Parathyroid adenoma (tissue), 2 donors: ENCODE measurements around the gene DNAAF8.

Source experiments
- H2AFZ ChIP-seq: fragments of 300-600 bp; sonication (generic); one replicate; pipeline ENCODE4 v1.7.0; 2017; ENCODE audit warnings: antibody characterized with exemption, mild to moderate bottlenecking
- H3K27ac ChIP-seq: fragments of 300-600 bp; sonication (generic); one replicate; pipeline ENCODE4 v1.7.0; 2017
- H3K27me3 ChIP-seq: fragments of 300-600 bp; sonication (generic); one replicate; pipeline ENCODE4 v1.7.0; 2017; ENCODE audit warnings: low read length; ENCODE audit not compliant: control insufficient read depth, insufficient read depth
- H3K36me3 ChIP-seq: fragments of 300-600 bp; sonication (generic); one replicate; pipeline ENCODE4 v1.7.0; 2017; ENCODE audit warnings: low read length; ENCODE audit not compliant: control insufficient read depth, insufficient read depth
- H3K4me1 ChIP-seq: fragments of 300-600 bp; sonication (generic); one replicate; pipeline ENCODE4 v1.7.0; 2017; ENCODE audit warnings: control low read depth
- H3K4me2 ChIP-seq: fragments of 300-600 bp; sonication (generic); one replicate; pipeline ENCODE4 v1.7.0; 2017; ENCODE audit warnings: low read length
- H3K4me3 ChIP-seq: fragments of 300-600 bp; sonication (generic); one replicate; pipeline ENCODE4 v1.7.0; 2017; ENCODE audit warnings: low read depth, low read length
- H3K79me2 ChIP-seq: fragments of 300-600 bp; sonication (generic); one replicate; pipeline ENCODE4 v1.7.0; 2017; ENCODE audit warnings: control low read depth
- H3K9ac ChIP-seq: fragments of 300-600 bp; sonication (generic); one replicate; pipeline ENCODE4 v1.7.0; 2017; ENCODE audit warnings: mild to moderate bottlenecking
- H3K9me3 ChIP-seq: fragments of 300-600 bp; sonication (generic); one replicate; pipeline ENCODE4 v1.7.0; 2017; ENCODE audit warnings: low read length; ENCODE audit not compliant: control insufficient read depth
- CTCF ChIP-seq: fragments of 300-600 bp; sonication (generic); IDR thresholded peaks from one replicate; pipeline ENCODE4 v1.7.0; 2017; ENCODE audit warnings: antibody characterized with exemption, mild to moderate bottlenecking
- donor health status: primary hyperparathyroidism.

The DNAAF8 gene

GRCh38 chr16:4748682-4749411 lies 14.5 kb downstream of the DNAAF8 start:
- TF ChIP-seq CTCF, result no peak
- Histone ChIP-seq H3K4me3 (no peak overlapping the region), H3K9ac (no peak overlapping the region), H3K4me2 (no peak overlapping the region), H2AFZ (no peak overlapping the region), H3K27me3 (no peaks in the 10 kb centered on the region), H3K9me3 (no peaks in the 10 kb centered on the region), H3K79me2 (peaks cover 2% of the 10 kb centered on the region), H3K36me3 (no peaks in the 10 kb centered on the region), H3K27ac (no peak overlapping the region), H3K4me1 (no peaks in the 10 kb centered on the region)

GRCh38 chr16:4749700-4750257 lies 15.4 kb downstream of the DNAAF8 start:
- H3K27ac ChIP-seq, result no peak overlapping the region
- H2AFZ ChIP-seq, result no peak overlapping the region
- no peaks in the 10 kb centered on the region for H3K9me3 ChIP-seq
- TF ChIP-seq CTCF, result no peak
- no peak overlapping the region for H3K4me3 ChIP-seq
- H3K36me3 ChIP-seq, result no peaks in the 10 kb centered on the region
- no peak overlapping the region for H3K9ac ChIP-seq
- no peaks in the 10 kb centered on the region for H3K27me3 ChIP-seq
- H3K4me2 ChIP-seq, result no peak overlapping the region
- no peaks in the 10 kb centered on the region for H3K4me1 ChIP-seq
- peaks cover 3% of the 10 kb centered on the region for H3K79me2 ChIP-seq

GRCh38 chr16:4750896-4751295 lies 16.6 kb downstream of the DNAAF8 start:
- TF ChIP-seq CTCF, result no peak
- Histone ChIP-seq H3K9me3 (no peaks in the 10 kb centered on the region), H3K9ac (no peak overlapping the region), H3K4me3 (no peak overlapping the region), H3K79me2 (peaks cover 6% of the 10 kb centered on the region), H3K27me3 (no peaks in the 10 kb centered on the region), H3K4me2 (no peak overlapping the region), H2AFZ (no peak overlapping the region), H3K36me3 (no peaks in the 10 kb centered on the region), H3K27ac (no peak overlapping the region), H3K4me1 (no peaks in the 10 kb centered on the region)

GRCh38 chr16:4752351-4753100 lies 18.2 kb downstream of the DNAAF8 start:
- Histone ChIP-seq H3K4me2 (no peak overlapping the region), H3K4me1 (no peaks in the 10 kb centered on the region), H3K4me3 (no peak overlapping the region), H3K27me3 (no peaks in the 10 kb centered on the region), H2AFZ (no peak overlapping the region), H3K9me3 (no peaks in the 10 kb centered on the region), H3K79me2 (peaks cover 6% of the 10 kb centered on the region), H3K9ac (no peak overlapping the region), H3K36me3 (no peaks in the 10 kb centered on the region), H3K27ac (no peak overlapping the region)
- TF ChIP-seq CTCF, result no peak
